WTC11 (cell line): ENCODE results near the gene POLDIP2.

Experiments
- ATF6 ChIP-seq: sonication (generic); formaldehyde crosslinking; IDR thresholded peaks from 2 replicates; pipeline ENCODE4 v1.8.1; 2023; ENCODE audit warnings: mild to moderate bottlenecking, missing genetic modification reagents
- CREM ChIP-seq: sonication (generic); formaldehyde crosslinking; IDR thresholded peaks from 2 replicates; pipeline ENCODE4 v1.8.1; 2022; ENCODE audit warnings: mild to moderate bottlenecking, missing genetic modification reagents, moderate library complexity
- CTCF ChIP-seq: fragments of 200-600 bp; IDR thresholded peaks from 2 replicates; pipeline ENCODE4 v1.8.0; 2022; ENCODE audit warnings: antibody characterized with exemption
- GTF2I ChIP-seq: fragments of 250-450 bp; sonication (Bioruptor Pico); conservative IDR thresholded peaks from 2 replicates; pipeline ENCODE4 v1.4.0; 2021; ENCODE audit warnings: mild to moderate bottlenecking
- JUN ChIP-seq: sonication (generic); formaldehyde crosslinking; IDR thresholded peaks from 2 replicates; pipeline ENCODE4 v1.8.0; 2023; ENCODE audit warnings: mild to moderate bottlenecking, missing genetic modification reagents
- NR2C2 ChIP-seq: sonication (generic); formaldehyde crosslinking; IDR thresholded peaks from 2 replicates; pipeline ENCODE4 v1.8.0; 2022; ENCODE audit warnings: mild to moderate bottlenecking, missing genetic modification reagents
- SMAD4 ChIP-seq: sonication (generic); formaldehyde crosslinking; IDR thresholded peaks from 2 replicates; pipeline ENCODE4 v1.8.0; 2022; ENCODE audit warnings: mild to moderate bottlenecking, missing genetic modification reagents
- SP1 ChIP-seq: sonication (generic); formaldehyde crosslinking; conservative IDR thresholded peaks from 2 replicates; pipeline ENCODE4 v1.8.1; 2022; ENCODE audit warnings: missing genetic modification reagents
- TEAD1 ChIP-seq: sonication (generic); formaldehyde crosslinking; IDR thresholded peaks from 2 replicates; pipeline ENCODE4 v1.8.0; 2022; ENCODE audit warnings: mild to moderate bottlenecking, missing genetic modification reagents
- TP53 ChIP-seq: sonication (generic); formaldehyde crosslinking; IDR thresholded peaks from 2 replicates; pipeline ENCODE4 v1.8.1; 2023; ENCODE audit warnings: mild to moderate bottlenecking, missing genetic modification reagents
- USF2 ChIP-seq: sonication (generic); formaldehyde crosslinking; IDR thresholded peaks from 2 replicates; pipeline ENCODE4 v1.8.1; 2023; ENCODE audit warnings: mild to moderate bottlenecking, missing genetic modification reagents, moderate library complexity

- no peak for TF ChIP-seq CTCF
- TF ChIP-seq TEAD1 (CRISPR knock-in tag): no peak
- no peak for TF ChIP-seq NR2C2
- TF ChIP-seq GTF2I (CRISPR knock-in tag): no peak
- no peak for TF ChIP-seq JUN (CRISPR knock-in tag)
- TF ChIP-seq TP53: no peak
- TF ChIP-seq CREM (CRISPR knock-in tag): no peak
- TF ChIP-seq SP1: no peak
- TF ChIP-seq ATF6 (CRISPR knock-in tag): no peak
- no peak for TF ChIP-seq USF2 (CRISPR knock-in tag)
- no peak for TF ChIP-seq SMAD4 (CRISPR knock-in tag)
Observed at GRCh38 chr17:28390141-28390540, 32.8 kb upstream of the POLDIP2 start.
